ENCODE measurements around the gene SIAH3. TPM values are rescaled to one million over a fixed set of nuclear protein-coding genes. Genes with fewer than 3 reads are reported as not detected.
A peak's percentile ranks its signal among the peaks of the same experiment; 100 is the strongest.

SIAH3 gene
- total RNA-seq, 2 donors from 2014 or later = 0.25 to 0.38 TPM

- DNase-seq = no peak
- H3K4me3 Mint-ChIP-seq = peak overlapping the region; percentile 93 to 95
- H3K36me3 Mint-ChIP-seq (ENCODE audit: insufficient read depth in 2 of 2) = peaks cover 0 to 3% of the 10 kb centered on the region in 2 donors
- ATAC-seq (replicated peaks in 1 of 2) = no peak
- peaks cover 49% of the 10 kb centered on the region for H3K4me1 Mint-ChIP-seq (ENCODE audit: low read depth)
- peaks cover 1 to 6% of the 10 kb centered on the region in 2 donors for H3K9me3 Mint-ChIP-seq
- H3K27ac Mint-ChIP-seq = no peak overlapping the region
- H3K27me3 Mint-ChIP-seq (ENCODE audit: low read depth) = peaks cover 17% of the 10 kb centered on the region
Measured at GRCh38 chr13:45851956-45852355, 403 bp upstream of the SIAH3 start.

- no peak overlapping the region for H3K27ac Mint-ChIP-seq
- H3K36me3 Mint-ChIP-seq (ENCODE audit: insufficient read depth in 2 of 2) = peaks cover 0 to 3% of the 10 kb centered on the region in 2 donors
- peaks cover 17% of the 10 kb centered on the region for H3K27me3 Mint-ChIP-seq (ENCODE audit: low read depth)
- peaks cover 51% of the 10 kb centered on the region for H3K4me1 Mint-ChIP-seq (ENCODE audit: low read depth)
- DNase-seq (no peak), ATAC-seq (replicated peaks in 1 of 2) (peak in 1 of 2 donors; percentile 6)
- H3K4me3 Mint-ChIP-seq = peak overlapping the region; percentile 93 to 95
- peaks cover 1 to 6% of the 10 kb centered on the region in 2 donors for H3K9me3 Mint-ChIP-seq
Measured at GRCh38 chr13:45850027-45850613, 1.4 kb downstream of the SIAH3 start.

- H3K27ac Mint-ChIP-seq = no peak overlapping the region
- peaks cover 0 to 3% of the 10 kb centered on the region in 2 donors for H3K9me3 Mint-ChIP-seq
- DNase-seq (no peak), ATAC-seq (replicated peaks in 1 of 2) (no peak)
- H3K27me3 Mint-ChIP-seq (ENCODE audit: low read depth) = peaks cover 17% of the 10 kb centered on the region
- H3K4me3 Mint-ChIP-seq = peak overlapping the region; percentile 93 to 95
- H3K36me3 Mint-ChIP-seq (ENCODE audit: insufficient read depth in 2 of 2) = peaks cover 0 to 3% of the 10 kb centered on the region in 2 donors
- peaks cover 51% of the 10 kb centered on the region for H3K4me1 Mint-ChIP-seq (ENCODE audit: low read depth)
Measured at GRCh38 chr13:45849408-45849807, 2.1 kb downstream of the SIAH3 start.

- ATAC-seq (replicated peaks in 1 of 2) (peak; percentile 54 to 59), DNase-seq (peak; percentile 12 to 17)
- Mint-ChIP-seq H3K9me3 (no peaks in the 10 kb centered on the region), H3K27ac (peak overlapping the region; percentile 77), H3K4me3 (peak overlapping the region; percentile 53 to 70), H3K36me3 (ENCODE audit: insufficient read depth in 2 of 2) (no peaks in the 10 kb centered on the region), H3K4me1 (ENCODE audit: low read depth) (peaks cover 51% of the 10 kb centered on the region), H3K27me3 (ENCODE audit: low read depth) (peaks cover 13% of the 10 kb centered on the region)
Measured at GRCh38 chr13:45847554-45848224, 3.9 kb downstream of the SIAH3 start.

- ATAC-seq (replicated peaks in 1 of 2) (no peak), DNase-seq (no peak)
- Mint-ChIP-seq H3K4me3 (no peak overlapping the region), H3K4me1 (ENCODE audit: low read depth) (peaks cover 49% of the 10 kb centered on the region), H3K36me3 (ENCODE audit: insufficient read depth in 2 of 2) (no peaks in the 10 kb centered on the region), H3K9me3 (no peaks in the 10 kb centered on the region), H3K27ac (no peak overlapping the region), H3K27me3 (ENCODE audit: low read depth) (peaks cover 10% of the 10 kb centered on the region)
Measured at GRCh38 chr13:45846681-45847080, 4.9 kb downstream of the SIAH3 start.

- H3K4me3 Mint-ChIP-seq = no peak overlapping the region
Measured at GRCh38 chr13:45838171-45838745, 13.3 kb downstream of the SIAH3 start.

GRCh38 chr13:45837111-45837510, 14.4 kb downstream of the SIAH3 start:
- Mint-ChIP-seq H3K27ac (no peak overlapping the region), H3K4me1 (ENCODE audit: low read depth) (no peaks in the 10 kb centered on the region), H3K36me3 (ENCODE audit: insufficient read depth in 2 of 2) (no peaks in the 10 kb centered on the region), H3K27me3 (ENCODE audit: low read depth) (no peaks in the 10 kb centered on the region), H3K9me3 (no peaks in the 10 kb centered on the region), H3K4me3 (no peak overlapping the region)
- ATAC-seq (replicated peaks in 1 of 2) (no peak), DNase-seq (no peak)

More at GRCh38 chr13:45838171-45838745, 13.3 kb downstream of the SIAH3 start:
- Mint-ChIP-seq H3K9me3 (no peaks in the 10 kb centered on the region), H3K4me1 (ENCODE audit: low read depth) (no peaks in the 10 kb centered on the region), H3K27ac (no peak overlapping the region), H3K27me3 (ENCODE audit: low read depth) (no peaks in the 10 kb centered on the region), H3K36me3 (ENCODE audit: insufficient read depth in 2 of 2) (no peaks in the 10 kb centered on the region)
- DNase-seq (no peak), ATAC-seq (replicated peaks in 1 of 2) (no peak)

GRCh38 chr13:45834411-45834994, 17.1 kb downstream of the SIAH3 start:
- DNase-seq = no peak
- Mint-ChIP-seq H3K4me1 (ENCODE audit: low read depth) (no peaks in the 10 kb centered on the region), H3K36me3 (ENCODE audit: insufficient read depth in 2 of 2) (no peaks in the 10 kb centered on the region), H3K27ac (no peak overlapping the region), H3K4me3 (no peak overlapping the region), H3K9me3 (no peaks in the 10 kb centered on the region), H3K27me3 (ENCODE audit: low read depth) (no peaks in the 10 kb centered on the region)
- ATAC-seq (replicated peaks in 1 of 2) = no peak

- Mint-ChIP-seq H3K36me3 (ENCODE audit: insufficient read depth in 2 of 2) (no peaks in the 10 kb centered on the region), H3K27me3 (ENCODE audit: low read depth) (no peaks in the 10 kb centered on the region), H3K9me3 (no peaks in the 10 kb centered on the region), H3K4me3 (no peak overlapping the region), H3K4me1 (ENCODE audit: low read depth) (no peaks in the 10 kb centered on the region), H3K27ac (no peak overlapping the region)
- no peak for ATAC-seq (replicated peaks in 1 of 2)
- no peak for DNase-seq
Measured at GRCh38 chr13:45833663-45834375, 17.7 kb downstream of the SIAH3 start.

GRCh38 chr13:45833242-45833641, 18.3 kb downstream of the SIAH3 start:
- Mint-ChIP-seq H3K4me1 (ENCODE audit: low read depth) (no peaks in the 10 kb centered on the region), H3K36me3 (ENCODE audit: insufficient read depth in 2 of 2) (no peaks in the 10 kb centered on the region), H3K9me3 (no peaks in the 10 kb centered on the region), H3K27ac (no peak overlapping the region), H3K27me3 (ENCODE audit: low read depth) (no peaks in the 10 kb centered on the region), H3K4me3 (no peak overlapping the region)
- no peak for ATAC-seq (replicated peaks in 1 of 2)
- DNase-seq = no peak

- DNase-seq = no peak
- Mint-ChIP-seq H3K4me1 (ENCODE audit: low read depth) (no peaks in the 10 kb centered on the region), H3K27me3 (ENCODE audit: low read depth) (no peaks in the 10 kb centered on the region), H3K36me3 (ENCODE audit: insufficient read depth in 2 of 2) (no peaks in the 10 kb centered on the region), H3K4me3 (no peak overlapping the region), H3K27ac (no peak overlapping the region), H3K9me3 (no peaks in the 10 kb centered on the region)
- ATAC-seq (replicated peaks in 1 of 2) = no peak
Measured at GRCh38 chr13:45831851-45832250, 19.7 kb downstream of the SIAH3 start.

- Mint-ChIP-seq H3K27ac (no peak overlapping the region), H3K4me1 (ENCODE audit: low read depth) (no peaks in the 10 kb centered on the region), H3K9me3 (no peaks in the 10 kb centered on the region), H3K27me3 (ENCODE audit: low read depth) (no peaks in the 10 kb centered on the region), H3K4me3 (no peak overlapping the region), H3K36me3 (ENCODE audit: insufficient read depth in 2 of 2) (no peaks in the 10 kb centered on the region)
- ATAC-seq (replicated peaks in 1 of 2) (no peak), DNase-seq (no peak)
Measured at GRCh38 chr13:45830121-45830520, 21.4 kb downstream of the SIAH3 start.
